GM21717 (cell line): ENCODE data around the gene GATB.

Experiments used
- ATAC-seq: cut with Tn5 transposase; IDR thresholded peaks from one replicate; pipeline ENCODE4 v1.9.1; 2021; ENCODE audit warnings: mild to moderate bottlenecking, moderate library complexity; ENCODE audit not compliant: unreplicated experiment

GATB gene

GRCh38 chr4:151657896-151658295 lies 102.9 kb downstream of the GATB start:
- ATAC-seq: no peak

- ATAC-seq: no peak
Observed at GRCh38 chr4:151656058-151656457, 104.7 kb downstream of the GATB start.

- ATAC-seq: no peak
Observed at GRCh38 chr4:151653548-151653918, 107.3 kb downstream of the GATB start.

- no peak for ATAC-seq
Observed at GRCh38 chr4:151652841-151653547, 107.8 kb downstream of the GATB start.

- no peak for ATAC-seq
Observed at GRCh38 chr4:151651496-151651895, 109.3 kb downstream of the GATB start.

- ATAC-seq: no peak
Observed at GRCh38 chr4:151649479-151649878, 111.3 kb downstream of the GATB start.

GRCh38 chr4:151646322-151646721 lies 114.5 kb downstream of the GATB start:
- ATAC-seq: no peak

- ATAC-seq: no peak
Observed at GRCh38 chr4:151644622-151645021, 116.2 kb downstream of the GATB start.

- no peak for ATAC-seq
Observed at GRCh38 chr4:151643564-151643963, 117.2 kb downstream of the GATB start.

- no peak for ATAC-seq
Observed at GRCh38 chr4:151641983-151642382, 118.8 kb downstream of the GATB start.

GRCh38 chr4:151641167-151641566 lies 119.6 kb downstream of the GATB start:
- no peak for ATAC-seq

GRCh38 chr4:151640381-151640780 lies 120.4 kb downstream of the GATB start:
- no peak for ATAC-seq

- no peak for ATAC-seq
Observed at GRCh38 chr4:151638295-151638858, 122.4 kb downstream of the GATB start.

- no peak for ATAC-seq
Observed at GRCh38 chr4:151631349-151631748, 129.5 kb downstream of the GATB start.

GRCh38 chr4:151629097-151629783 lies 131.6 kb downstream of the GATB start:
- no peak for ATAC-seq

GRCh38 chr4:151628001-151628608 lies 132.7 kb downstream of the GATB start:
- ATAC-seq: no peak

GRCh38 chr4:151627491-151627890 lies 133.3 kb downstream of the GATB start:
- ATAC-seq: no peak

GRCh38 chr4:151626751-151627150 lies 134.1 kb downstream of the GATB start:
- ATAC-seq: no peak

GRCh38 chr4:151626228-151626627 lies 134.6 kb downstream of the GATB start:
- ATAC-seq: no peak

GRCh38 chr4:151624626-151625565 lies 135.9 kb downstream of the GATB start:
- no peak for ATAC-seq
